ENCODE measurements around the gene TNRC6B. TPM values are rescaled to one million over a fixed set of nuclear protein-coding genes. Genes with fewer than 3 reads are reported as not detected.

The TNRC6B gene
- total and polyA plus RNA-seq, 2 of the 13 experiments (the other 11 are each of a cell fraction or from before 2014, with no cell fraction given), result 8.9 to 13.2 TPM

DNA sequence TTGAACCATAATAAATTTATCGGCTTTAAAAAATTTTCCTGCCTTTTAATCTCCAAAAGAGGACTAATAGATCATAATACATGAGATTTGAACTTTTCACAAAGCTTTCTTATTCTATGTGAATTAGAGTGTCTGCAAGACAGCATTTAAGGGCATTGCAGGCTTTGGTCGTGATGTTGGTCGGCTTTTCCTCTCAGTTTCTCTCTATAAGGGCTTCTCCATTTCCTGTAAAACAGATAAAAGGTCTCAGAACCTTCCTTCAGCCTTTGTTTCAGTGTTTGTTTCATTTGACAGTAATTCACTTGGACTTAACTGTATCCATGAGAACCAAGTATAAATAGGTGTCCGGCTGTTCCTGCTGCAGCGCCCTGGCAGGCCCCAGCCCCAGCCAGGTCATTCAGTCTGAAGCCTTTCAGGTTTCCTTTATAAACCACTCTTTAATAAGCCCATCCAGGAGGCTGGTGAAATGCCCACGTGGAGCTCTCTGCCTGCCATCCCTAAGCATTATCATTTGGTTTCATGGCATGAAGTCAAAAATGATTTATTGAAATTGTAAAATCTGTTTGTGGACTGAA, 131.4 kb downstream of the TNRC6B start:
- intact Hi-C loops (cut with micrococcal nuclease; ENCODE audit: unreplicated experiment) (no loop called here), in situ Hi-C loops (cut with HindIII; ENCODE audit: extremely low pct_ligation_motif_present, low pct_unique_long_range_greater_than_20kb) (no loop called here)
- WGBS (ENCODE audit: low lambda C conversion rate), result 100% methylated on average over 6 of the region's 6 CpGs
- no peaks in the 10 kb centered on the region for H4K20me1 ChIP-seq (ENCODE audit: insufficient read depth, low read length)
- no peak overlapping the region for H3K9ac ChIP-seq (ENCODE audit: insufficient read depth, low read depth, low read length)
- no peak overlapping the region for H3K27ac ChIP-seq (ENCODE audit: extremely low read length, insufficient read depth, low read length)
- no peaks in the 10 kb centered on the region for H3K9me3 ChIP-seq (ENCODE audit: low read length)
- ChIA-PET POLR2A (no interaction called here), CTCF (ENCODE audit: low intra/inter-chr PET ratio, low total read pairs) (no interaction called here)
- H3K36me3 ChIP-seq (replicated peaks in 1 of 2; ENCODE audit: control insufficient read depth in 1 of 2, insufficient read depth in 2 of 2, low read length in 2 of 2), result peaks cover 21 to 77% of the 10 kb centered on the region in 2 experiments
- H2AFZ ChIP-seq (ENCODE audit: low read length), result no peak overlapping the region
- no peak overlapping the region for H3K4me2 ChIP-seq (ENCODE audit: low read depth, low read length)
- H3K4me3 ChIP-seq (replicated peaks in 1 of 3; ENCODE audit: insufficient read depth in 1 of 3, low read depth in 2 of 3, low read length in 3 of 3), result no peak overlapping the region
- H3K27me3 ChIP-seq (ENCODE audit: control insufficient read depth in 1 of 2, insufficient read depth in 2 of 2, low read length in 2 of 2), result no peaks in the 10 kb centered on the region
- FAIRE-seq (no peak), DNase-seq (ENCODE audit: low spot score) (no peak), ATAC-seq (no peak)
- no peaks in the 10 kb centered on the region for H3K4me1 ChIP-seq (ENCODE audit: insufficient read depth, low read length)
- H3K79me2 ChIP-seq (ENCODE audit: insufficient read depth, low read length), result no peaks in the 10 kb centered on the region
- BruUV-seq (replicated peaks), result no TSS peak
- TF ChIP-seq, protein P1, sequence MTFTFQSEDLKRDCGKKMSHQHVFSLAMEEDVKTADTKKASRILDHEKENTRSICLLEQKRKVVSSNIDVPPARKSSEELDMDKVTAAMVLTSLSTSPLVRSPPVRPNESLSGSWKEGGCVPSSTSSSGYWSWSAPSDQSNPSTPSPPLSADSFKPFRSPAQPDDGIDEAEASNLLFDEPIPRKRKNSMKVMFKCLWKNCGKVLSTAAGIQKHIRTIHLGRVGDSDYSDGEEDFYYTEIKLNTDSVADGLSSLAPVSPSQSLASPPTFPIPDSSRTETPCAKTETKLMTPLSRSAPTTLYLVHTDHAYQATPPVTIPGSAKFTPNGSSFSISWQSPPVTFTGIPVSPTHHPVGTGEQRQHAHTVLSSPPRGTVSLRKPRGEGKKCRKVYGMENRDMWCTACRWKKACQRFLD (CRISPR knock-in tag; IDR thresholded peaks at IDR 0.05; ENCODE audit: borderline replicate concordance), result no peak
- TF ChIP-seq ZNF567 (CRISPR knock-in tag; IDR thresholded peaks at IDR 0.05; ENCODE audit: borderline replicate concordance) (no peak), ZNF605 (CRISPR knock-in tag; IDR thresholded peaks at IDR 0.05) (no peak), NONO (IDR thresholded peaks at IDR 0.05) (no peak), NONO (CRISPR knock-in tag; conservative IDR thresholded peaks at IDR 0.05) (no peak), RAD21 (CRISPR knock-in tag; IDR thresholded peaks at IDR 0.05) (no peak), SOX6 (IDR thresholded peaks at IDR 0.05) (no peak), SOX6 (CRISPR knock-in tag; IDR thresholded peaks at IDR 0.05) (no peak), SNRNP70 (IDR thresholded peaks at IDR 0.05; ENCODE audit: low read depth, low read length) (no peak), ZNF703 (CRISPR knock-in tag; IDR thresholded peaks at IDR 0.05; ENCODE audit: borderline replicate concordance) (no peak), FOXJ3 (CRISPR knock-in tag; IDR thresholded peaks at IDR 0.05; ENCODE audit: borderline replicate concordance) (no peak), CREM (IDR thresholded peaks at IDR 0.05) (no peak), CREM (CRISPR knock-in tag; IDR thresholded peaks at IDR 0.05) (no peak), RFXAP (CRISPR knock-in tag; IDR thresholded peaks at IDR 0.05; ENCODE audit: borderline replicate concordance) (no peak)
- TF ChIP-seq, protein P2, sequence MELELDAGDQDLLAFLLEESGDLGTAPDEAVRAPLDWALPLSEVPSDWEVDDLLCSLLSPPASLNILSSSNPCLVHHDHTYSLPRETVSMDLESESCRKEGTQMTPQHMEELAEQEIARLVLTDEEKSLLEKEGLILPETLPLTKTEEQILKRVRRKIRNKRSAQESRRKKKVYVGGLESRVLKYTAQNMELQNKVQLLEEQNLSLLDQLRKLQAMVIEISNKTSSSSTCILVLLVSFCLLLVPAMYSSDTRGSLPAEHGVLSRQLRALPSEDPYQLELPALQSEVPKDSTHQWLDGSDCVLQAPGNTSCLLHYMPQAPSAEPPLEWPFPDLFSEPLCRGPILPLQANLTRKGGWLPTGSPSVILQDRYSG (CRISPR knock-in tag; IDR thresholded peaks at IDR 0.05), result no peak
- TF ChIP-seq, protein P3, sequence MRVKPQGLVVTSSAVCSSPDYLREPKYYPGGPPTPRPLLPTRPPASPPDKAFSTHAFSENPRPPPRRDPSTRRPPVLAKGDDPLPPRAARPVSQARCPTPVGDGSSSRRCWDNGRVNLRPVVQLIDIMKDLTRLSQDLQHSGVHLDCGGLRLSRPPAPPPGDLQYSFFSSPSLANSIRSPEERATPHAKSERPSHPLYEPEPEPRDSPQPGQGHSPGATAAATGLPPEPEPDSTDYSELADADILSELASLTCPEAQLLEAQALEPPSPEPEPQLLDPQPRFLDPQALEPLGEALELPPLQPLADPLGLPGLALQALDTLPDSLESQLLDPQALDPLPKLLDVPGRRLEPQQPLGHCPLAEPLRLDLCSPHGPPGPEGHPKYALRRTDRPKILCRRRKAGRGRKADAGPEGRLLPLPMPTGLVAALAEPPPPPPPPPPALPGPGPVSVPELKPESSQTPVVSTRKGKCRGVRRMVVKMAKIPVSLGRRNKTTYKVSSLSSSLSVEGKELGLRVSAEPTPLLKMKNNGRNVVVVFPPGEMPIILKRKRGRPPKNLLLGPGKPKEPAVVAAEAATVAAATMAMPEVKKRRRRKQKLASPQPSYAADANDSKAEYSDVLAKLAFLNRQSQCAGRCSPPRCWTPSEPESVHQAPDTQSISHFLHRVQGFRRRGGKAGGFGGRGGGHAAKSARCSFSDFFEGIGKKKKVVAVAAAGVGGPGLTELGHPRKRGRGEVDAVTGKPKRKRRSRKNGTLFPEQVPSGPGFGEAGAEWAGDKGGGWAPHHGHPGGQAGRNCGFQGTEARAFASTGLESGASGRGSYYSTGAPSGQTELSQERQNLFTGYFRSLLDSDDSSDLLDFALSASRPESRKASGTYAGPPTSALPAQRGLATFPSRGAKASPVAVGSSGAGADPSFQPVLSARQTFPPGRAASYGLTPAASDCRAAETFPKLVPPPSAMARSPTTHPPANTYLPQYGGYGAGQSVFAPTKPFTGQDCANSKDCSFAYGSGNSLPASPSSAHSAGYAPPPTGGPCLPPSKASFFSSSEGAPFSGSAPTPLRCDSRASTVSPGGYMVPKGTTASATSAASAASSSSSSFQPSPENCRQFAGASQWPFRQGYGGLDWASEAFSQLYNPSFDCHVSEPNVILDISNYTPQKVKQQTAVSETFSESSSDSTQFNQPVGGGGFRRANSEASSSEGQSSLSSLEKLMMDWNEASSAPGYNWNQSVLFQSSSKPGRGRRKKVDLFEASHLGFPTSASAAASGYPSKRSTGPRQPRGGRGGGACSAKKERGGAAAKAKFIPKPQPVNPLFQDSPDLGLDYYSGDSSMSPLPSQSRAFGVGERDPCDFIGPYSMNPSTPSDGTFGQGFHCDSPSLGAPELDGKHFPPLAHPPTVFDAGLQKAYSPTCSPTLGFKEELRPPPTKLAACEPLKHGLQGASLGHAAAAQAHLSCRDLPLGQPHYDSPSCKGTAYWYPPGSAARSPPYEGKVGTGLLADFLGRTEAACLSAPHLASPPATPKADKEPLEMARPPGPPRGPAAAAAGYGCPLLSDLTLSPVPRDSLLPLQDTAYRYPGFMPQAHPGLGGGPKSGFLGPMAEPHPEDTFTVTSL (CRISPR knock-in tag; IDR thresholded peaks at IDR 0.05; ENCODE audit: borderline replicate concordance), result no peak
- TF ChIP-seq, protein P4, sequence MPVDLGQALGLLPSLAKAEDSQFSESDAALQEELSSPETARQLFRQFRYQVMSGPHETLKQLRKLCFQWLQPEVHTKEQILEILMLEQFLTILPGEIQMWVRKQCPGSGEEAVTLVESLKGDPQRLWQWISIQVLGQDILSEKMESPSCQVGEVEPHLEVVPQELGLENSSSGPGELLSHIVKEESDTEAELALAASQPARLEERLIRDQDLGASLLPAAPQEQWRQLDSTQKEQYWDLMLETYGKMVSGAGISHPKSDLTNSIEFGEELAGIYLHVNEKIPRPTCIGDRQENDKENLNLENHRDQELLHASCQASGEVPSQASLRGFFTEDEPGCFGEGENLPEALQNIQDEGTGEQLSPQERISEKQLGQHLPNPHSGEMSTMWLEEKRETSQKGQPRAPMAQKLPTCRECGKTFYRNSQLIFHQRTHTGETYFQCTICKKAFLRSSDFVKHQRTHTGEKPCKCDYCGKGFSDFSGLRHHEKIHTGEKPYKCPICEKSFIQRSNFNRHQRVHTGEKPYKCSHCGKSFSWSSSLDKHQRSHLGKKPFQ (CRISPR knock-in tag; IDR thresholded peaks at IDR 0.05; ENCODE audit: insufficient replicate concordance), result no peak
